Gastrocnemius medialis (tissue), 4 donors: ENCODE data around the gene ARFGAP2. TPM values are rescaled to one million over a fixed set of nuclear protein-coding genes. Genes with fewer than 3 reads are reported as not detected.

Source experiments
- ATAC-seq, 2 donors: fragments of 150-250 bp; one replicate each; pipeline ENCODE4 v1.9.1; 2016
- DNase-seq, 2 donors: peaks; one replicate each; pipeline ENCODE4 v3.0.0-alpha.2; 2019
- H3K27ac ChIP-seq, 4 donors: fragments of 200-600 bp; sonication (generic); 1 replicate in 1 of 4; 2 replicates in 3 of 4; pipeline ENCODE4 v1.5.1; 2016 to 2018; ENCODE audit warnings: mild to moderate bottlenecking in 2 of 4, moderate library complexity in 1 of 4
- H3K27me3 ChIP-seq, 3 donors: fragments of 200-600 bp; sonication (generic) in 2 of 3; 1 replicate in 1 of 3; 2 replicates in 2 of 3; pipeline versions ENCODE4 v1.5.1 to v1.6.0; 2016 to 2019; ENCODE audit warnings: mild to moderate bottlenecking in 1 of 3, moderate library complexity in 1 of 3
- H3K36me3 ChIP-seq, 2 donors: fragments of 200-600 bp; sonication (generic) in 1 of 2; one replicate each; pipeline ENCODE4 v1.5.1; 2017 to 2018
- H3K4me1 ChIP-seq, 2 donors: fragments of 200-600 bp; sonication (generic) in 1 of 2; one replicate each; pipeline ENCODE4 v1.5.1; 2016 to 2017; ENCODE audit warnings: mild to moderate bottlenecking in 2 of 2
- H3K4me3 ChIP-seq, 4 donors: fragments of 200-600 bp; sonication (generic) in 3 of 4; 1 replicate in 1 of 4; 2 replicates in 3 of 4; pipeline ENCODE4 v1.5.1; 2016 to 2019; ENCODE audit warnings: mild to moderate bottlenecking in 2 of 4
- H3K9me3 ChIP-seq, 3 donors: fragments of 200-600 bp; sonication (generic) in 2 of 3; 1 replicate in 1 of 3; 2 replicates in 2 of 3; pipeline ENCODE4 v1.5.1; 2016 to 2019
- CTCF ChIP-seq, 5 experiments: fragments of 450-650 bp in 3 of 5; fragments of 200-600 bp in 2 of 5; sonication (generic) in 2 of 5; IDR thresholded peaks in 4 of 5; conservative IDR thresholded peaks in 1 of 5; 1 replicate in 4 of 5; 2 replicates in 1 of 5; pipeline ENCODE4 v1.5.1; 2016 to 2019; ENCODE audit warnings: antibody characterized with exemption in 5 of 5, mild to moderate bottlenecking in 3 of 5, moderate library complexity in 3 of 5
- POLR2A ChIP-seq, 2 donors: fragments of 450-650 bp; IDR thresholded peaks; one replicate each; pipeline ENCODE4 v1.6.1; 2017; ENCODE audit warnings: antibody characterized with exemption in 2 of 2, mild to moderate bottlenecking in 2 of 2, moderate library complexity in 2 of 2
- in situ Hi-C, 4 donors: fragments of 200-750 bp; cut with MboI; loops; one replicate each; pipeline versions ENCODE4 v1.15.0 to v1.8.0; 2017; ENCODE audit warnings: low sequenced_read_pairs in 4 of 4
- intact Hi-C: fragments of 100-400 bp; cut with DNase I; formaldehyde crosslinking; loops from one replicate; pipeline ENCODE4 v1.15.1; 2023; ENCODE audit warnings: low total_unique reads
- total RNA-seq, 4 donors: library from RNA; depleted of rRNA; stranded (reverse); fragments of >200 nt; gene quantifications; one replicate each; pipeline versions ENCODE4 v1.1.0 to v1.2.3, GENCODE V29; 2016

The ARFGAP2 gene
- total RNA-seq, 4 donors from 2014 or later, result 120 to 165 (median 142) TPM

- H3K36me3 ChIP-seq, result no peaks in the 10 kb centered on the region
- ATAC-seq, result no peak
- in situ Hi-C loops, result no loop called here
- H3K9me3 ChIP-seq, result no peaks in the 10 kb centered on the region
- no peak for DNase-seq
- H3K27ac ChIP-seq, result no peak overlapping the region
- H3K4me3 ChIP-seq, result no peak overlapping the region
- no peaks in the 10 kb centered on the region for H3K4me1 ChIP-seq
- TF ChIP-seq POLR2A (IDR thresholded peaks at IDR 0.05), result no peak
- TF ChIP-seq CTCF (IDR thresholded peaks at IDR 0.05 in 4 of 5, conservative IDR thresholded peaks at IDR 0.05 in 1 of 5), result no peak
- intact Hi-C loops, result no loop called here
- H3K27me3 ChIP-seq, result no peaks in the 10 kb centered on the region
Observed at GRCh38 chr11:47136921-47137320, 39.8 kb downstream of the ARFGAP2 start.

GRCh38 chr11:47136327-47136726, 40.4 kb downstream of the ARFGAP2 start:
- H3K4me3 ChIP-seq, result no peak overlapping the region
- H3K27ac ChIP-seq, result no peak overlapping the region
- intact Hi-C loops (no loop called here), in situ Hi-C loops (no loop called here)
- H3K9me3 ChIP-seq, result no peaks in the 10 kb centered on the region
- H3K4me1 ChIP-seq, result no peaks in the 10 kb centered on the region
- TF ChIP-seq POLR2A (IDR thresholded peaks at IDR 0.05) (no peak), CTCF (IDR thresholded peaks at IDR 0.05 in 4 of 5, conservative IDR thresholded peaks at IDR 0.05 in 1 of 5) (no peak)
- no peak for ATAC-seq
- no peaks in the 10 kb centered on the region for H3K27me3 ChIP-seq
- no peak for DNase-seq
- H3K36me3 ChIP-seq, result no peaks in the 10 kb centered on the region

GRCh38 chr11:47132981-47133380, 43.7 kb downstream of the ARFGAP2 start:
- H3K36me3 ChIP-seq, result no peaks in the 10 kb centered on the region
- intact Hi-C loops, result no loop called here
- ATAC-seq, result no peak

GRCh38 chr11:47132490-47132889, 44.2 kb downstream of the ARFGAP2 start:
- DNase-seq (no peak), ATAC-seq (no peak)
- H3K36me3 ChIP-seq, result no peaks in the 10 kb centered on the region
- in situ Hi-C loops, result no loop called here
- TF ChIP-seq CTCF (IDR thresholded peaks at IDR 0.05 in 4 of 5, conservative IDR thresholded peaks at IDR 0.05 in 1 of 5) (no peak), POLR2A (IDR thresholded peaks at IDR 0.05) (no peak)
- H3K27me3 ChIP-seq, result no peaks in the 10 kb centered on the region
- H3K27ac ChIP-seq, result no peak overlapping the region
- no peak overlapping the region for H3K4me3 ChIP-seq
- no peaks in the 10 kb centered on the region for H3K9me3 ChIP-seq
- no peaks in the 10 kb centered on the region for H3K4me1 ChIP-seq
- intact Hi-C loops, result no loop called here

More at GRCh38 chr11:47132981-47133380, 43.7 kb downstream of the ARFGAP2 start:
- no peaks in the 10 kb centered on the region for H3K4me1 ChIP-seq
- no peaks in the 10 kb centered on the region for H3K9me3 ChIP-seq
- H3K4me3 ChIP-seq, result no peak overlapping the region
- TF ChIP-seq CTCF (IDR thresholded peaks at IDR 0.05 in 4 of 5, conservative IDR thresholded peaks at IDR 0.05 in 1 of 5) (no peak), POLR2A (IDR thresholded peaks at IDR 0.05) (no peak)
- no peak overlapping the region for H3K27ac ChIP-seq
- no peak for DNase-seq
- in situ Hi-C loops, result no loop called here
- no peaks in the 10 kb centered on the region for H3K27me3 ChIP-seq

GRCh38 chr11:47131136-47131535, 45.5 kb downstream of the ARFGAP2 start:
- H3K4me1 ChIP-seq, result no peaks in the 10 kb centered on the region
- TF ChIP-seq POLR2A (IDR thresholded peaks at IDR 0.05) (no peak), CTCF (IDR thresholded peaks at IDR 0.05 in 4 of 5, conservative IDR thresholded peaks at IDR 0.05 in 1 of 5) (no peak)
- in situ Hi-C loops, result no loop called here
- H3K4me3 ChIP-seq, result no peak overlapping the region
- no peak for ATAC-seq
- H3K27ac ChIP-seq, result no peak overlapping the region
- no peaks in the 10 kb centered on the region for H3K9me3 ChIP-seq
- intact Hi-C loops, result no loop called here
- H3K36me3 ChIP-seq, result no peaks in the 10 kb centered on the region
- H3K27me3 ChIP-seq, result no peaks in the 10 kb centered on the region
- DNase-seq, result no peak
